Esophagus (tissue), 2 donors: ENCODE results near the gene UBC. TPM values are rescaled to one million over a fixed set of nuclear protein-coding genes. Genes with fewer than 3 reads are reported as not detected.

Source experiments
- H3K27ac ChIP-seq, 2 donors: one replicate each; pipeline ENCODE4 v1.5.1; 2013; ENCODE audit warnings: low read depth in 2 of 2, mild to moderate bottlenecking in 2 of 2, inconsistent platforms in 1 of 2, low read length in 1 of 2, moderate library complexity in 1 of 2
- H3K27me3 ChIP-seq, 2 donors: one replicate each; pipeline ENCODE4 v1.6.1; 2013; ENCODE audit warnings: low read length in 2 of 2, control low read depth in 1 of 2, mild to moderate bottlenecking in 1 of 2; ENCODE audit not compliant: insufficient read depth in 2 of 2, control insufficient read depth in 1 of 2
- H3K36me3 ChIP-seq, 2 donors: one replicate each; pipeline ENCODE4 v1.6.1; 2013; ENCODE audit warnings: low read length in 1 of 2; ENCODE audit not compliant: control insufficient read depth in 2 of 2, insufficient read depth in 2 of 2
- H3K4me1 ChIP-seq, 2 donors: one replicate each; pipeline ENCODE4 v1.6.1; 2013; ENCODE audit warnings: low read length in 1 of 2; ENCODE audit not compliant: control insufficient read depth in 2 of 2, insufficient read depth in 2 of 2
- H3K4me3 ChIP-seq, 2 donors: one replicate each; pipeline ENCODE4 v1.5.1; 2013; ENCODE audit warnings: low read length in 2 of 2, mild to moderate bottlenecking in 2 of 2, low read depth in 1 of 2, moderate library complexity in 1 of 2
- H3K9me3 ChIP-seq, 2 donors: one replicate each; pipeline ENCODE4 v1.6.1; 2013; ENCODE audit warnings: mild to moderate bottlenecking in 2 of 2, low read depth in 1 of 2, low read length in 1 of 2, moderate library complexity in 1 of 2; ENCODE audit not compliant: control insufficient read depth in 2 of 2, insufficient read depth in 1 of 2
- WGBS, 2 donors: extraction: QIAGEN DNeasy Blood & Tissue Kit; methylation state at CpG; one replicate each; pipeline ENCODE4 v1.1.7; 2013; 5-methylcytosine and 5-hydroxymethylcytosine counted together
- polyA plus RNA-seq, 2 donors: library from polyadenylated mRNA; stranded (reverse); fragments of 200-250 nt; gene quantifications; one replicate each; pipeline ENCODE4 v1.2.3, GENCODE V29; 2013
- donor health status: healthy with polysubstance abuse.
- donor health status: Bipolar disorder and iron deficiency.

The UBC gene
- polyA plus RNA-seq, 2 donors: 1,354 to 1,419 TPM

GRCh38 chr12:124866883-124867400 is 47.5 kb downstream of the UBC start:
- no peaks in the 10 kb centered on the region for H3K36me3 ChIP-seq
- H3K4me3 ChIP-seq: no peak overlapping the region
- H3K27me3 ChIP-seq: no peaks in the 10 kb centered on the region
- WGBS, 2 donors: 90% methylated on average over 9 of the region's 9 CpGs
- H3K4me1 ChIP-seq: peaks cover 0 to 20% of the 10 kb centered on the region in 2 donors
- H3K9me3 ChIP-seq: no peaks in the 10 kb centered on the region
- H3K27ac ChIP-seq: no peak overlapping the region

- Histone ChIP-seq H3K9me3 (no peaks in the 10 kb centered on the region), H3K27ac (no peak overlapping the region), H3K4me1 (peaks cover 0 to 20% of the 10 kb centered on the region in 2 donors), H3K4me3 (no peak overlapping the region), H3K27me3 (no peaks in the 10 kb centered on the region), H3K36me3 (no peaks in the 10 kb centered on the region)
- WGBS, 2 donors: 85 to 89% methylated on average over 9 to 10 of the region's 10 CpGs
Observed at GRCh38 chr12:124866195-124866882, 48.1 kb downstream of the UBC start.

- Histone ChIP-seq H3K9me3 (no peaks in the 10 kb centered on the region), H3K27me3 (no peaks in the 10 kb centered on the region), H3K27ac (no peak overlapping the region), H3K4me3 (no peak overlapping the region), H3K36me3 (no peaks in the 10 kb centered on the region), H3K4me1 (peaks cover 0 to 20% of the 10 kb centered on the region in 2 donors)
- WGBS, 2 donors: 70 to 76% methylated on average over 7 of the region's 7 CpGs
Observed at GRCh38 chr12:124865728-124866127, 48.7 kb downstream of the UBC start.

GRCh38 chr12:124864326-124864752 is 50.1 kb downstream of the UBC start:
- Histone ChIP-seq H3K9me3 (no peaks in the 10 kb centered on the region), H3K4me1 (peaks cover 0 to 20% of the 10 kb centered on the region in 2 donors), H3K4me3 (peak overlapping the region in 1 of 2 donors; percentile 9), H3K36me3 (no peaks in the 10 kb centered on the region), H3K27me3 (no peaks in the 10 kb centered on the region), H3K27ac (peak overlapping the region in 1 of 2 donors; percentile 39)
- 89 to 90% methylated on average over 14 of the region's 14 CpGs for WGBS, 2 donors

- WGBS, 2 donors: 1 to 2% methylated on average over 57 to 89 of the region's 89 CpGs
- H3K36me3 ChIP-seq: no peaks in the 10 kb centered on the region
- peak within 1 kb of the TSS; percentile 57 to 76 for H3K4me3 ChIP-seq
- no peaks in the 10 kb centered on the region for H3K9me3 ChIP-seq
- no peaks in the 10 kb centered on the region for H3K27me3 ChIP-seq
- H3K4me1 ChIP-seq: peaks cover 0 to 14% of the 10 kb centered on the region in 2 donors
- peak within 1 kb of the TSS in 1 of 2 donors; percentile 45 for H3K27ac ChIP-seq
Observed at GRCh38 chr12:124863416-124864325, 50.8 kb downstream of the UBC start, which contains the start of gene SCARB1. Gene SCARB1 (minus strand): TSS chr12:124863864. CDS start chr12:124863720, 144 bp downstream.

GRCh38 chr12:124862768-124863415 is 51.6 kb downstream of the UBC start:
- Histone ChIP-seq H3K36me3 (no peaks in the 10 kb centered on the region), H3K4me1 (peaks cover 0 to 12% of the 10 kb centered on the region in 2 donors), H3K27ac (no peak overlapping the region), H3K9me3 (no peaks in the 10 kb centered on the region), H3K27me3 (no peaks in the 10 kb centered on the region), H3K4me3 (peak overlapping the region; percentile 57 to 76)
- 17 to 20% methylated on average over 21 to 22 of the region's 22 CpGs for WGBS, 2 donors

GRCh38 chr12:124861898-124862676 is 52.4 kb downstream of the UBC start:
- peaks cover 0 to 12% of the 10 kb centered on the region in 2 donors for H3K4me1 ChIP-seq
- H3K9me3 ChIP-seq: no peaks in the 10 kb centered on the region
- H3K36me3 ChIP-seq: no peaks in the 10 kb centered on the region
- WGBS, 2 donors: 73 to 76% methylated on average over 8 of the region's 8 CpGs
- H3K27me3 ChIP-seq: no peaks in the 10 kb centered on the region
- H3K27ac ChIP-seq: no peak overlapping the region
- H3K4me3 ChIP-seq: no peak overlapping the region
